ENCODE data around the gene P2RY13.

P2RY13 gene

DNA sequence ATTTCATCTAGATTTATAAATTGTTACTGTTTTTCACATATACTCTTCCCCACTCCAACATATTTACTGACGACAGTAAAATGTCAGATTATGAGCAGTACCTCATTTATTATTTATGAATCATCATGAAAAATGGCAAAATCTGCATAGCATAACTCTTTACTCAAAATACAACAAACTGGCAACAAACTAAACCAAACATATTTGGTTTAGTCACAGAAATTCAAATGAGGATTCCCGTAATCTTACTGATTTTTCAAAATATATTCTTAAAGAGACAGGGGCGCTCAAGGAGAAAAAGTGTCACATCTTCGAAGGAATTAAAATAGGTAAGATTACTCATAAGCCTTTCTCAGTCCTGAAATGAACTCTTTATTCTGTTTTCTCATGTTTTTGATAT is 9.7 kb downstream of the P2RY13 start:
- DNase-seq = no peak

DNA sequence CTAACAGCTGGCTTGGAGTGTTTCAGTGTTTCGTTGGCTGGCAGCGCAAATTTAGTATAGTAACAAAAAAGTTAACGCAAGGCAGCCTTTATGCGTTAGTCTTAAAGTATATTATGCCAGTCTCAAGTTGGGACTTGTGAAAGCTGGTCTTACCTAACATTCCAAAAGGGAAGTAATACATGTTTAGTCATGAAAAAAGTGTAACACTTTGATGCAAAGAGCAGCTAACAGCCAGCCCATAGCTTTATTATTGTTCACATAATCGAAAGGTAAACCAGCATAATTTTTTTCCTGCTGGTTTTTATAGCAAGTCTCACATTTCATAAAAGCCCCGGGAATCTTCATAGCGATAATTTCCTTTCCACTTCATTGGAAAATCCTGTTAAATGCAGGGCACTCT is 10.4 kb downstream of the P2RY13 start:
- peak; percentile 8 for DNase-seq

DNA sequence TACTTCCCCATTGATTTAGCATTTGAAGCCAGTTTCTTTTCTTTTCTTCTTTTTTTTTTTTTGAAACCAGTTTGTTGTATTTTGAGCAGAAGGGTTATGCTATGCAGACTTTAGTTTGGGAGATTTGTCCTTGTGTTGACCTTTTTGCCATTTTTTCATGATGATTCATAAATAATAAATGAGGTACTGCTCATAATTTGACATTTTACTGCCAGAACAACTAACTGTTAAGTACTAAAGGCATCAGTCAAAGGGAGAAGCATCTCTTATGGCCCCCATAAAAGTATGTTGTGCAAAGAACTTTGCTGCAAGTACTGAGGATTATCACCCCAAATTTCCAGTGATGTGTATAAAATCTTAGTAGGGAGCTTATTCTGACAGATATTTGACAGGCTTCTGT is 11.0 kb downstream of the P2RY13 start:
- peak; percentile 4 for DNase-seq

DNA sequence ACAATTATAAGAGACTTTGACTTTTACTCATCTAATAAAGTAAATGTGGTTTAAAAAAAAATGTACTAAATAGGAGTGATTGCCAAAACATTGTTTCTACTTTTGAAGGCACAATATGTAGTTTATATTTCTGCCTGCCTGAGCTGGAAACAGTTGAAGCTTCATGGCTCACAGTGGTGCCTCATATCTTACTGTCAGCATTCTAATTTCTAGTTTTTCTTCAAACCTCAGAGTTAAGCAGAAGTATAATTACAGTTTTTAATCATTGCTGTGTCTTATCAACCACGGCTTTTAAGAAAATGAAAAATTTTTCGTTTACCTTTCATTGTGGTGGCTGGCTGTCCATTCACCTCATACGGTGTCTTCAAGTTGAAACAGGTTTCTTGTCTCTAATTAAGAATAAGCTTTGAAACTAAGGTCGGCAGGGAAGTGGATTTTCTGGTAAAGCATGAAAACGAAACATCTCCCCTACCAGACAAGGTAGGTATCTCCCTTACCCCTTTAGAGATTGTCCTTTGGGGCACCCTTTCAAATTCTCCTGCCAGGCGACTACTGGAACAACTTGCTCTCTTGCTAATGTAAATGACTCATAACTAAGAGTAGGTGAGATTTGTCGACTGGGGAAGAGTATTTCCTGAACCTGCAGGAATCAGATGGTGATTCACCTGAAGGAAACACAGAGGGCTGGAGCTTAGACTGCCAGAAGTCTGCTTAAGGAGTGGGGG is 12.9 kb downstream of the P2RY13 start, which contains the start of gene GPR87:
Gene GPR87, minus strand, starts transcription at position 554 of the 725 bp plus-strand sequence. CDS start 16,720 bp downstream, outside the sequence.
- peak; percentile 15 for DNase-seq

DNA sequence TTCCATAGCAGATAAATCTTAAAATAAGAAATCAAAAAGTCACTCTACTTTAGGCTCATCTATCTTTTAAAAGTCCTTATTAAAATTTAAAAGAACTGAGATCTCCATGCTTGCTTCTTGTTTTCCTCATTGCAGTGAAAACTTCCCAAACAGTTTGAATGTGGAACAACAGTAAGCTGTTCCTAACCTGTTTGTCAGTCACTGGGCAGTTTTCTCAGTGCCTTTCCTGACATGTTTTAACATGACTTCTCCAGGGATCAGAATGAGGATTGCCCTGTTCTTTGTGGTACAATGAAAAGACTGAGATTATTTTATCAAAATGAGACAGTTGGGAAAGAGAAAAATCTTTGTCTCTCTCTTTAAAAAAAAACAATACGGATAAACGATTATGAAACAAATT is 13.5 kb downstream of the P2RY13 start:
- DNase-seq = no peak

DNA sequence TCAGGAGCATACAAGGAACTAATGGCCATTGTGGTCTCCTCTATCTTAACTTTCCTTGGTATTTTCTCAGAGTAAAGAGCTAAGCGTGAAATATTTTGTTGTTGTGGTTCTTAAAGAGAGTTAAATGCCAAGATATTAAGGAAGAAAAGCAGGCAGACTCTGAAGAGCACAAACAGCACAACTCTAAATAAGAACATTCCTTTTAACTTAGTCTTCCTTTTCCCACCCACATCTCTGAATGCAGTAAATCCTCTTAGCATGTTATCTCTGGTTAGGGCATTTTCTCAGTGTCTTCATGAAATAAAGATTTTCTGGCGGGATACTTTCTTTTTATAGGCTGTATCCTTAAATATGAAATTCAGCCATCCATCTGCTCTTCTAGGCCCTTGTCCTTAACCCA is 14.2 kb downstream of the P2RY13 start:
- no peak for DNase-seq

DNA sequence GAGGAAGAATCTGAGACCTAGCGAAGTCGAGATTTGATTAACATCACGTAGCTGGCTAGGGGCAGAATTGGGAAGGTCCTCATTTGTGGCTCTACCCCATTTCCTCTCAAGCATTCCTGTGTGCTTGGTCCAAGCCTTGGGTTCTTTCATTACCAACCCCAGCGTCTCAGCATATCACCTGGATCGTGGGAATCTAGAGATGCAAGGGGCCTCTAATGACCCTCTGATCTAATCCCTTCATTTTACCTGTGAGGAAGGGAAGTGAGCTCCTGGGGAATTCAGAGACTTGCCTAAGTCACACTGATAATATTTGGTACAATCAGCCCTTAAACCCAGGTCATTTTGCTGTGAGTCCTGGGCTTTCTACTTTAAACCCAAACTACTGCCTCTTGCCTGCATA is 14.8 kb downstream of the P2RY13 start:
- no peak for DNase-seq

DNA sequence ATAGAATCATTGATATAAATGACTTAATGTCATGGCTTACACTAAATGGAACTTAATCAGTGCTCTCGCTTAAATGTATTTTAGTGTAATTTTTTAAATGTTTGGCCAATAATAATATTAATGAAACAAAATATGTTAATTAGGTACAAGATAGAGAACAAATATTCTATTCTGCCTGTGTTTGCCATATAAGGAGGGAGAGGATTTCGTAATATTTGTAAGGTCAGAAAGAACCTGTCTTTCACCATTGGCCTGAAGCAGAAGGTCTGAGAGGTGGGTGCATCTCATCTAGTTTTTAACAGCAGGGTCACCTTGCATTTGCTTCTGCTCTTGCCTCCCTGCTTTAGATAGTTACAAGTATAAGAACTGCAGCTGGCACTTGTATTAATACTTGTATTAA is 15.2 kb downstream of the P2RY13 start:
- DNase-seq = no peak

DNA sequence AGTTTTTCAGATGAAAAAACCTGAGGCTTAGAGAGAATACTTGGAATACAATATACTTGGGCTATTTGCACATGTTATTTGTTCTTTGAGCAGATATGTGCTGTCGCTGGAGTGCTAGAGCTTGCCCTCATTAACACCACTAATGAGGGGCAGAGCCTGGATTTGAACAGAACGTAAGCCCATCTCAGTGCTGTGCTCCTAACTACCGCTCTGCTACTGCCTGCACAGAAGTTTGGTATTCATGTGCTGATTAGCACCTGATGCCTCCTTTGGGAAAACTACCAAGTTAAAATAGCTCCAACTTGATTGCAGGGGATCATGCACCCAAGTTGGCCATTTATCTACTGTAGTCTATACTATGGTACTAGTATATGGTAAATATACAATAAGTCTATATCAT is 16.4 kb downstream of the P2RY13 start:
- DNase-seq = no peak

DNA sequence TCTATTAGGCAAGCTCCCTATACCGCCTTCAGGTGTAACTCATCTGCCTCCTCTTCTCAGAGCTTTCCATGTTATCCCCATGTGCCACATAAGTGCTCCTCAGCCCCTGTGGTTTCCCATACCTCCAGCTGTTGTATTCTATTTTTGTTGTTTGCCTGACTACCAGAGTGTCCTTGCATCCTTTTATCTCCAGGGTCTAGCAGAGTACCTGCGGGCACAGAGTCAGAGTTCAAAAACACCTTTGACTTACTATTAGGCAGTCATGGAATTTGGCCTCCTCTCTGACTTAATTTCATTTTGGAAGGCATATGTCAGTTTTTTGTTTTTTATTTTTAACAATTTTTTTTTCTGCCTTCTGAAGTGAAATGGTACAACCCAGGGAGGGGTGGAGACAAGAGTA is 19.8 kb downstream of the P2RY13 start:
- DNase-seq = no peak

DNA sequence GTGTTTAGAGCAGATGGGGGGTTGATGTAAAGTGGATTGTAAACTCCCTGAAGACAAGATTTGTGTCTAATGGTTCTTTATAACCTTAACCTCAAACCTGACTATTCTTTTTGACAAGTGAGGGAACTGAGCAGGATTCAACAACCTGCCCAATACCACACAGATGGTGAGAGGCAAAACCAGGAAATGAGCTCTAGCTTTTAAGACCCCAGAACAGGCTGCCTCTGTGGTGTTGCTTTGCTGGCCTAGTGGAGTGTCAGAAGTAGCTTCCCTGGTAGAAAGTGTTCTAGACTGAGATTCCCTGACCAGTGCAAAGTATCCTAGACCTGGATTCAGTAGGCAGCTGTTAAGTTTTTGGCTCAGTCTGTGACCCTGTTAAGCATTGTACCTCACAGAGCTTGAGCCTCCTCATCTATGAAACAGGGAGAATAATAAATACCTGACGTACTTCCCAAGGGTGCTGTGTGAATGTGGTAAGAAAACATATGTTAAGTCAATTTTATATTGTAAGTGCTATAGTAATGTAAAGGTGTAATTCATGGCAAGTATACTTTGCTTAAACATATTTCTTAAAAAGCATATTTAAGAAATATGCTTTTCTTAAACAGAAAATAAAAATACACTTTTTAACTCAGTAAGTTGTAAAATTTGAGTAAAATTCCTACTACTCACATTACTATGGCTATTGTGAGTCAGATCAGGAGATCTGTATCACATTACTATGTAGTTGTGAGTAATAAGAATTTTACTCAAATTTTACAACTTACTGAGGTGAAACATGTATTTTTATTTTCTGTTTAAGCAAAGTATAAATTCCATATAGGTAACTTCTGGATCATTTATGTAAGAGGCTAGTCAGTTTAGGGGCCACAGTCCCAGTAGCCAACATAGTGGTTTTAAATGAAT is 21.5 kb downstream of the P2RY13 start:
- DNase-seq = no peak

DNA sequence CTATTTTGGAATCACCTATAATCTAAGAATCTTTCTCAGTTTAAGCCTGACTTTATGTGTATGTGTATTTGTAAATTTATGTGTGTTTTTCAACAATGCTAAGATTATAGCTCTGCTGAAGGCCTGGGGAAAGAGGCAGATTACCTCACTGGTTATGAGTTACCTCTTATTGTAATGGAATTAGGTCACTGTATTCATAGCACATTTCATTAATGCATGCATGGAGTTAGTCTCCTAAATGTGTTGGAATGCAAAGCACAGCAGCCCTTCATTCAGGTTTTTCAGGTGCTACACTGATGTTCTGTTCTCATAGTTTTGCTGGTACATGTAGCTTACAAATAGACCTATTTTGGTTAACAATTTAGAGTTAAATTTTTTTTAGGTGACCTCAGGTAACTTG is 22.2 kb downstream of the P2RY13 start:
- peak; percentile 23 for DNase-seq

DNA sequence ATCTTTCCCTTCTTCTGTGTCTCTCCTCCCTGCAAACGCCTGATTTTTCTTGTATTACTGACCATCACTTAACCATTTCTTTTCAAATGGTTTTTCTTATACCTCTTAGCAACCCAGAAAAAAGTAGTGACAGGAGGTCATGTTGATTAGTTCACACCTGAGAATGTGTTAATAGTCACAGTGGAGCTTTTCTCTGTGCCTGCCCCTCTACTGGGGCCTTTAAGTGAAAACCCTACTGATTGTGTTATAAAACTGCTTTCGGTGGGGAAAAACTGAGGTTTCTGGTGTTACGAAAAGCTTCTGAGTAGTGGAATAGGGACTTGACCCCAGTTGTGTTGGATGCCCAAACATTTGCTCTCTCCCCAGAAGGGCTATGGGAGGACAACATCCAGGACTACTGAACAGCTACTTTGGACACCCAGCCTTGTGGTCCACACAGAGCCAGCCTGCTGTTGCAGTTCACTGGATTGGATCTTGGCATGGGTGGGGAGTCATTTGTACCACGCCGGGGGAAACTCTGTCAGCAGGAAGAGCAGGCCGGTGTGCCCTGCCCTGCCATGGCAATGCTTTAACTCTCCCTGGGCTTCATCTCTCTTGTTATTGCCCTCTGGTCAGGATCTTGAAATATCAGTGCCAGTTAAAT is 23.1 kb downstream of the P2RY13 start:
- no peak for DNase-seq

DNA sequence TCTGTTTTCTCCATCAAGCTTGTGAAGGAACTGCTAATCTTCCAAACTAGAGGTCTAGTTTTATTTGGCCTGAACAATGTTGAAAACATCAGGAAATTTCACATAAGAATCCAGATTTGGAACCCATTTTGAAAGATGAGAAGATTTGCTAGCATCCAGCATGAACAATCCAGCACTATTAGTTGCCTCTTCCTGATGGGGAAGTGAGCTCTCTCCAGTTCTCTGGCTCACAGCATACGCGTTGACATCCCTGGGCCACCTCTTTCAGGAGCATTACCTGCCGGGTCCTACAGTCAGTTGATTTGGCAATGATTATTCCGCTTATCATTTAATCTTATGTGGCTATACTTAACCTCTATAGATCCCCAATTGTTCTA is 23.6 kb downstream of the P2RY13 start:
- DNase-seq = no peak

DNA sequence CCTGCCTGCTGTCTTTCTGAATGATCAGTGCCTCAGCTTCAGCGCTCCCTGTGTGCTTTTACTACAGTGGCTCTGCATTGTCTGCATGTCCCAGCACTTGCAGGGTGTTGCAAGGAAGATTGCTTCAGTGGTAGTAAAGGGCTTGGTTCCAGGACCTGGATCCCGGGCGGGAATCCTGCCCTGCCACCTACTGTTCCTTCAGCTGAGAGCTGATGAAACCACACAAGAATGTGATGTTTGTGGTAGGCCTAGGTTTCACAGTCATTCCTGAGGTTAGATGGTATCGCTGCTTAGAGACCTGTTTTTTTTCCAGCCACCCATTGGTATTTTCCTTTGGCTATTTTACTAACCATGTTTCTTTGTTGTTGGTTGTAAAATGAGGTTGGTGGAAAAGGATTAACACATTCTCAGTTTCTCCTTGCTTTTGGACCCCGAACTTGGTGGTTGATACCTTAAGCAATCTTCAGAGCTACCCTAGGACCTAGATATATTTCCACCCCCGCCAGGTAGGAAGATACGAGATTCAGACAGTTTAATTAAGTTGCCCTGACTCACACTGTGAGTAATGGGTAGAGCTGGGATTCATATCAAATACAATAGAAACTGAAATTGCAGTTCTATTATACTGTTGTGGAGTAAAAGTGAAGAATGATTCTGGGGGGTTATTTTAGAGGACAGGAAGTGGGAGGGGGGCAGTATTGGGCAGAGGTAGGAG is 24.1 kb downstream of the P2RY13 start:
- peak; percentile 46 for DNase-seq

DNA sequence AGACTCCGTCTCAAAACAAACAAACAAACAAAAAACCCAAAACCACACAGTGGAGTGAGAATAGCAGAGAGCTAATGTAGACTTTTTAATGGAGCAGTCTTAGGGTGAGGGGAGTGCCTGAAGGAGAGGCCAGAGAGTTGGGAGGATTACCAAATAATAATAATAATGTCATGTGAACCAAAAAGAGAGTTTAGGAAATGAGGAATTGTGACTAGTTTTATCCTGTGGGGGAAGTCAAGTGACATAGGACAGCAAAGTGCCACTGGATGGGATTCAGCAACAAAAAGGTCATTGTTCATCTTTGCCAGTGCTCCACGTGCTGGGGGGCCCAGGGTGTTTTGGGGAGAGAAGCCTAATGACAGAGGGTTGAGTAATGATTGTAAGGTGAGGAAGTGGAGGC is 25.6 kb downstream of the P2RY13 start:
- DNase-seq = no peak

DNA sequence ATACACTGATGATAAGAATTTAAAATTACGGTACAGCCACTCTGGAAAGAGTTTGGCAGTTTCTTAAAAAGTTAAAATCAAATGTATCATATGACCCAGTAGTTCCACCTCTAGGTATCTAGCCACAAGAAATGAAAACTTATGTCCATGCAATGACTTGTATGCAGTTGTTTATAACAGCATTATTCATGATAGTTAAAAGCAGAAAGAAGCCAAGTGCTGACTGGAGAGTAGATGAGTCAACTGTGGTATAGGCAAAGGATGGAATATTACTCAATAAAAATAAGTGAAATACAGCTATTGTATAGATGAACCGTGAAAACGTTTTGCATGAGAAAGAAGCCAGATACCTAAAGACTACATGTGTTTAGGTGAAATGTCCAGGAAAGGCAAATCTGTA is 27.6 kb downstream of the P2RY13 start:
- DNase-seq = no peak

DNA sequence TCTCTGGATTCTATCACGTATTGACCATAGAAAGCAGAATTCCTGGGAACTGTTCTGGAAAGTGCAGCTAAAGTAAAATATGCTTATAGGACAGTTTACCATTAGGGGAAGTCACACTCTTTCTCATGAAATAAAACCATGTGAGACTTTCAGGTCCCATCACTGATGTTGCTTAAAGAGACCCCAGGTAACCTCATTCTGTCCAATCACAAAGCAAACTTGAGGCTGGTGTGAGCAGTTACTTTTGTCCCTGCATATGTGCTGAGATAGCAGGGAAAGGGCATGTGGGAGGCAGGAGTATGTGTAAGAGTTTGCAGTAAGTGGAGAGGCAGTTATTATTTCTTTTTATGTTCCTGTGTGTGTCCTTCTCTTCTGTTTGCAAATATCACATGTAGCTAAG is 28.8 kb downstream of the P2RY13 start:
- DNase-seq = no peak

DNA sequence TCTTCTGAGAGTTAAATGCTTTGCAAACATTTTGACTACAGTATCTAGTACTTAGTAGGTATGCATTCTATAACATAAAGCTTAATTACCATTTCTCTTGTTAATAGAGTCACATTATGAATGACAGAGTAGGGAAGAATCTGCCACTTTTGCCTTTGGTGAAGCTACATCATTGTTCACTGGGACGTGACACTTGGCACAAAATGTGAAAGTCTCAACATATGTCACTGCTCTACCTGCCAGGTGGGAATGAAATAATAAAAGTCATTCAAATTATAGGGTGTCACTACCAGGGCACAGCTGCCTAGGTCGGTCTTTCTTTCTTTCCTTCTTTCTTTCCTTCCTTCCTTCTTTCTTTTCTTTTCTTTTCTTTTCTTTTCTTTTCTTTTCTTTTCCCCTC is 30.3 kb downstream of the P2RY13 start:
- no peak for DNase-seq

DNA sequence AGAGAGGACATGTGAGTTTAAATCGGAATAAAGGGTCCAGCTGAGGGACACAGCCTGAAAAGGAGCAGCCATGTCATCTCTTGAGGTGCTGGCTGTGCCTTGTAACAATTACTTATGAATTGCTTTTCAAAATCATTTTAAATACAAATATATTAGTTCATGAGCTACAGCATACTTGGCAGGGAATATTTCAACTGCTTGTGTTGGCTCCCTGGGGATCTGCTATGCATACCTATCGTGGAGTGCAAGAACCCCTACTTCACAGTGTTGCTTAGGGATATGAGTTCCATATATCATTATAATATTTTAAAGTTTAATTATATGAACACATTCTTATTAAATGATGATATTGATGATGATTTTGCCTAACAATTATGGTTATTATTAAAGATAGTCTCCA is 31.9 kb downstream of the P2RY13 start:
- DNase-seq = no peak

DNA sequence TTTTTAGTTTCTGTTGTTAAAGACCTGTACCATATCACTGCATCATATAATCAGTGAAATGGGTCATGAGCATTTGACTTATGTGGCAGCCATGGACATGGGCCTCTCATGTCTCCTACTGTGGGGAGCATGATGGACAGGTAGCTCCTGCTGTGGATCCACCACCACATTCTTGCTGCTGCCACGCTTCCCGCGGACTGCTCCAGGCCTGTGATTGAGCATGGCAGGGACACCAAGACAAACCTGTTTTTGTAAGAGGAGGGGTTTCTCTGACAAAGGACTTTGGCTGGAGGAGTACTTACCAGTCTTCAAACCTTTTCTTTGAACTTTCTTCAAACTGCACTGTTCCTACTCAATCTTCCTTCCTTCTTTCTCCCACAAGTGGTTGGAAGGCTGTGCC is 33.1 kb downstream of the P2RY13 start:
- DNase-seq = no peak

DNA sequence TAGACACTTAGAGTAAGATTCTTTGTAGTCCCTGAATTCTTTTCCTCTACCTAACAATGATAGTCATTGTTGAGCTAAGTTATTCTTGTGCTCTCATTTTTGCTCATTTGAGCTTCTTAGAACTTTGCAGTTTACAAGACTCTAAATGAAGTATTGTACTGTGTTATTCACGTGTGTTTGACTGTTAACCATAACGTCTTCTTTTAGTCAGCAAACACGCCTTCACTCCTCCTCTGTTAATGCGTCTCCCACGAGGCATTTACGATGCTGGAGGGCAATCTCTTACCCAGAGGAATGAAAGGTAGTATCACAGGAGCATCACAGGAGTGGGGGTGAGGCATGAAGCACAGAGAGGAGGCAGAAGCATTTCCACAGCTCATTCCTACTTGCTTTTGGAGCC is 36.2 kb downstream of the P2RY13 start:
- DNase-seq = no peak

DNA sequence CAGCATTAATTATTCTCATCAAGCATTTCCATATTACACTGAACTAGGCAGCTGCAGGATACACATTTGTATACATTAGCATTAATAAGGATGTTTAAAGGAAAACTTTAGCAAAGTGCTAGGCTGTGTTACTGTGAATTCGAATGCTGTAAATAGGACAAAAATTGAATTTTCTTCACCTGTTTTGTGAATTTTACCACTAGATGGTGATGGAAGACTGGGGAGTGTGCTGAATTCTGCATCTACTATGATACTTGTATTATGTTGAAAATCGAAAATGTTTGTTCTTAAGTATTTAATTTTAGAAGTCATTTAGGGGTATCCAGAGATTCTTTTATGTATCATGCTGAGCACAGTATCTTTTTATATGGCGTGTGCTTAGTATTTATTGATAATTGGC is 38.7 kb downstream of the P2RY13 start:
- DNase-seq = peak; percentile 32

Measured in eye (tissue), 1 donor.